OCI-LY3 (cell line): ENCODE data around the gene APOA1.

Source experiments
- CTCF ChIP-seq: fragments of 200-600, 300-600 bp; sonication (generic); IDR thresholded peaks from 2 replicates; pipeline ENCODE4 v1.5.1; 2014; ENCODE audit warnings: antibody characterized with exemption, low read length, low read depth
- EZH2phosphoT487 ChIP-seq: fragments of 200-600 bp; shearing (Covaris generic); IDR thresholded peaks from 2 replicates; pipeline ENCODE4 v1.6.1; 2018; ENCODE audit warnings: antibody characterized with exemption, mixed run types, low read depth

GRCh38 chr11:116793772-116794097, 43.7 kb downstream of the APOA1 start:
- TF ChIP-seq CTCF: no peak
- no peak for TF ChIP-seq EZH2phosphoT487
